Upper lobe of left lung (tissue), 6 donors: ENCODE measurements around the gene INPP4B. TPM values are rescaled to one million over a fixed set of nuclear protein-coding genes. Genes with fewer than 3 reads are reported as not detected.

Experiments
- ATAC-seq, 2 donors: fragments of 200-7000 bp; cut with Tn5 transposase; one replicate each; pipeline ENCODE4 v1.9.1; 2022; ENCODE audit warnings: mild to moderate bottlenecking in 2 of 2, moderate library complexity in 2 of 2; ENCODE audit not compliant: low FRiP score in 2 of 2
- DNase-seq, 2 donors: peaks; one replicate each; pipeline ENCODE4 v3.0.0-alpha.2; 2019 to 2020
- H3K27ac ChIP-seq, 4 donors: fragments of 200-600 bp; sonication (generic); one replicate each; pipeline ENCODE4 v1.5.1; 2016 to 2019
- H3K27me3 ChIP-seq, 4 donors: fragments of 200-600 bp; sonication (generic); one replicate each; pipeline ENCODE4 v1.5.1; 2017 to 2019
- H3K36me3 ChIP-seq, 4 donors: fragments of 200-600 bp; sonication (generic); one replicate each; pipeline ENCODE4 v1.5.1; 2016 to 2019
- H3K4me1 ChIP-seq, 4 donors: fragments of 200-600 bp; sonication (generic); one replicate each; pipeline ENCODE4 v1.5.1; 2018 to 2019
- H3K4me3 ChIP-seq, 4 donors: fragments of 200-600 bp; sonication (generic); one replicate each; pipeline ENCODE4 v1.5.1; 2017 to 2019; ENCODE audit warnings: mild to moderate bottlenecking in 2 of 4, moderate library complexity in 1 of 4
- H3K9me3 ChIP-seq, 4 donors: fragments of 200-600 bp; sonication (generic); one replicate each; pipeline ENCODE4 v1.5.1; 2018 to 2019
- CTCF ChIP-seq, 6 experiments: fragments of 450-650 bp in 4 of 6; fragments of 200-600 bp in 2 of 6; sonication (generic) in 2 of 6; IDR thresholded peaks; one replicate each; pipeline ENCODE4 v1.5.1; 2016 to 2019; ENCODE audit warnings: antibody characterized with exemption in 6 of 6
- EP300 ChIP-seq, 4 donors: sonication (generic); formaldehyde crosslinking; IDR thresholded peaks; one replicate each; pipeline ENCODE4 v1.5.1; 2017; ENCODE audit warnings: antibody characterized with exemption in 4 of 4, control low read depth in 2 of 4
- POLR2A ChIP-seq, 4 donors: fragments of 450-650 bp; IDR thresholded peaks; one replicate each; pipeline ENCODE4 v1.5.1; 2016 to 2017; ENCODE audit warnings: antibody characterized with exemption in 4 of 4, mild to moderate bottlenecking in 2 of 4
- POLR2AphosphoS5 ChIP-seq, 2 donors: sonication (generic); formaldehyde crosslinking; IDR thresholded peaks; one replicate each; pipeline ENCODE4 v1.5.1; 2017; ENCODE audit warnings: antibody characterized with exemption in 2 of 2
- WGBS, 2 donors: methylation state at CpG; one replicate each; pipeline ENCODE4 v1.1.5; 2017 to 2018; 5-methylcytosine and 5-hydroxymethylcytosine counted together
- total RNA-seq, 6 donors: library from RNA; depleted of rRNA in 4 of 6; stranded (reverse); fragments of >200 nt in 4 of 6; gene quantifications; one replicate each; pipeline versions ENCODE4 v1.1.0 to v1.2.1, GENCODE V29; 2016 to 2021
- donor health status: DM: no; HTN: no; CAD: no; lungs with moderate emphysema.
- donor health status: DM: no; HTN: yes; CAD: no; lungs with severe emphysema.

INPP4B gene
- total RNA-seq, 6 donors from 2014 or later, result 4.7 to 31.4 (median 10.4) TPM

- 64 to 73% methylated on average over 4 of the region's 4 CpGs for WGBS, 2 donors
- H3K4me1 ChIP-seq, result peaks cover 0 to 3% (median 0%) of the 10 kb centered on the region in 4 donors
- H3K27me3 ChIP-seq, result no peaks in the 10 kb centered on the region
- no peak overlapping the region for H3K27ac ChIP-seq
- TF ChIP-seq CTCF (IDR thresholded peaks at IDR 0.05), result no peak
- no peak for TF ChIP-seq POLR2A (IDR thresholded peaks at IDR 0.05)
- TF ChIP-seq POLR2AphosphoS5 (IDR thresholded peaks at IDR 0.05), result no peak
- TF ChIP-seq EP300 (IDR thresholded peaks at IDR 0.05), result no peak
- no peaks in the 10 kb centered on the region for H3K9me3 ChIP-seq
- H3K36me3 ChIP-seq, result no peaks in the 10 kb centered on the region
- H3K4me3 ChIP-seq, result no peak overlapping the region
- DNase-seq, result no peak
- peak in 1 of 2 donors; percentile 46 for ATAC-seq
Observed at GRCh38 chr4:142379277-142380051, 466.6 kb downstream of the INPP4B start.

GRCh38 chr4:142378179-142378578, 467.9 kb downstream of the INPP4B start:
- Histone ChIP-seq H3K36me3 (no peaks in the 10 kb centered on the region), H3K4me3 (no peak overlapping the region), H3K4me1 (peaks cover 0 to 7% (median 4%) of the 10 kb centered on the region in 4 donors), H3K27ac (no peak overlapping the region), H3K9me3 (no peaks in the 10 kb centered on the region), H3K27me3 (no peaks in the 10 kb centered on the region)
- ATAC-seq (no peak), DNase-seq (no peak)
- 86 to 95% methylated on average over 2 of the region's 2 CpGs for WGBS, 2 donors
- TF ChIP-seq EP300 (IDR thresholded peaks at IDR 0.05) (no peak), POLR2AphosphoS5 (IDR thresholded peaks at IDR 0.05) (no peak), CTCF (IDR thresholded peaks at IDR 0.05) (no peak), POLR2A (IDR thresholded peaks at IDR 0.05) (no peak)

- 86 to 89% methylated on average over 3 of the region's 3 CpGs for WGBS, 2 donors
- Histone ChIP-seq H3K27me3 (no peaks in the 10 kb centered on the region), H3K4me1 (peaks cover 0 to 7% (median 4%) of the 10 kb centered on the region in 4 donors), H3K4me3 (no peak overlapping the region), H3K36me3 (no peaks in the 10 kb centered on the region), H3K27ac (no peak overlapping the region), H3K9me3 (no peaks in the 10 kb centered on the region)
- DNase-seq (no peak), ATAC-seq (no peak)
- TF ChIP-seq CTCF (IDR thresholded peaks at IDR 0.05), result no peak
- no peak for TF ChIP-seq EP300 (IDR thresholded peaks at IDR 0.05)
- no peak for TF ChIP-seq POLR2A (IDR thresholded peaks at IDR 0.05)
Observed at GRCh38 chr4:142377342-142378091, 468.6 kb downstream of the INPP4B start.

GRCh38 chr4:142376204-142376603, 469.9 kb downstream of the INPP4B start:
- no peak for ATAC-seq
- Histone ChIP-seq H3K27ac (no peak overlapping the region), H3K4me3 (no peak overlapping the region), H3K36me3 (no peaks in the 10 kb centered on the region), H3K9me3 (no peaks in the 10 kb centered on the region), H3K4me1 (peaks cover 0 to 7% (median 4%) of the 10 kb centered on the region in 4 donors), H3K27me3 (no peaks in the 10 kb centered on the region)
- DNase-seq, result no peak
- WGBS, 2 donors, result 92 to 95% methylated on average over 1 of the region's 1 CpG
- no peak for TF ChIP-seq POLR2AphosphoS5 (IDR thresholded peaks at IDR 0.05)
- no peak for TF ChIP-seq POLR2A (IDR thresholded peaks at IDR 0.05)
- no peak for TF ChIP-seq EP300 (IDR thresholded peaks at IDR 0.05)
- TF ChIP-seq CTCF (IDR thresholded peaks at IDR 0.05), result no peak
